Measurements from ENCODE around the gene SHKBP1. TPM values are rescaled to one million over a fixed set of nuclear protein-coding genes. Genes with fewer than 3 reads are reported as not detected.
A peak's percentile ranks its signal among the peaks of the same experiment; 100 is the strongest.

SHKBP1 gene
- total RNA-seq, 1 donor from 2014 or later, result 28.6 TPM

DNA sequence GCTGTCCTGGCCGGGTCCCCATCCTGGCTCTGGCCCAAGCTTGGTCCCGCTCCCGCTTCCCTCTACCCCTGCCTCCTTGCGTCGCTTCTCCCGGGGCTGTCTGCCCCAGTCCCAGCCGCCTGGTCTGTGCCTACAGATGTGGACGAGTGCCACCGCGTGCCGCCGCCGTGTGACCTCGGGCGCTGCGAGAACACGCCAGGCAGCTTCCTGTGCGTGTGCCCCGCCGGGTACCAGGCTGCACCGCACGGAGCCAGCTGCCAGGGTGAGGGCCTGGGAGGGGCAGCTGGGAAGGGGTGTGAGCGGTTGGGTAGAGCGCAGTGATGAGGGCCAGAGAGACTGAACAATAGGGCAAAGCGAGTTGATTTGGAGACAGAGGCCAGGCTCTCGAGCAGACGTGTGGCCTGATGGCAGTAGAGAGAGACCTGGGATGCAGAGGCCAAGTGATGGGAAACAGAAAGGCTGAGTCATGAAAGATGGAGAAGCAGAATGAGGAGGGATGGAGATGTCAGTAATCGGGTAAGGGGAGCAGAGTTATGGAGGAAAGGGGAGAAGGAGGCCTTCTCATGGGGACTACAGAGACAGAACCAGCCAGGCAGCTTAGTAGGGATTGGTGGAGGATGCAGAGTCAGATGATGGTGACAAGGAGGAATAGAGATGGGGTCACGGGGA lies 33.9 kb downstream of the SHKBP1 start:
- peak; percentile 88 for DNase-seq (ENCODE audit: low spot score)
- intact Hi-C loops (cut with DNase I), result no loop called here

GRCh38 chr19:40611096-40611495 lies 34.4 kb downstream of the SHKBP1 start:
- no peak for DNase-seq (ENCODE audit: low spot score)

DNA sequence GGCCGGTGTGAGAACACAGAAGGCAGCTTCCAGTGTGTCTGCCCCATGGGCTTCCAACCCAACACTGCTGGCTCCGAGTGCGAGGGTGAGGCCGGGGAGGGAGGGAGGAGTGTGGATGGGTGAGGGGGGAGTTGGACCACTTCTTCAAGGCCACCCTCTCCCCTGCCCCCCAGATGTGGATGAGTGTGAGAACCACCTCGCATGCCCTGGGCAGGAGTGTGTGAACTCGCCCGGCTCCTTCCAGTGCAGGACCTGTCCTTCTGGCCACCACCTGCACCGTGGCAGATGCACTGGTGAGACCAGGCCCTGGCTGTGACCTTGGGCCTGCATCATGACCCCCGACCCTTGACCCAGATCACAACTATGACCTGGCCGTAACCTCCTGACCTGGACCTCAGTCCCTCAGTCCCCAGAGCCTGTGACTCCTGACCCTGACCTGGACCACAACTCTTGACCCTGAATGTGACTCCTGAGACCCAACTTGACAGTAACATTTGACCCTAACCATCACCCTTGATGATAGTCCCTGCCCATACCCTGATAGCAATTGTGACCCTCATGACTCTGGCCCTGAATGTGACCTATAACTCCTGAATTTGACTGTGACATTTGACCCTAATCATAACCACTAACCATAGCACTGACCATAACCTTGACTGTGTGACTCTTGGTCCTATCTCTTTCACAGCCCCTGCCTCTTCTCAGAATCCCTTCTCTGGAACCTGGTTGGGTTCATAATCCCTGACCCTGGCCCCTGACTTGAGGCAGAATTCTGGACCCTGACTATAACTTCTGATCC lies 35.4 kb downstream of the SHKBP1 start:
- intact Hi-C loops (cut with DNase I), result no loop called here
- no peak for DNase-seq (ENCODE audit: low spot score)

More at GRCh38 chr19:40611096-40611495, 34.4 kb downstream of the SHKBP1 start:
- intact Hi-C loops (cut with DNase I), result no loop called here

DNA sequence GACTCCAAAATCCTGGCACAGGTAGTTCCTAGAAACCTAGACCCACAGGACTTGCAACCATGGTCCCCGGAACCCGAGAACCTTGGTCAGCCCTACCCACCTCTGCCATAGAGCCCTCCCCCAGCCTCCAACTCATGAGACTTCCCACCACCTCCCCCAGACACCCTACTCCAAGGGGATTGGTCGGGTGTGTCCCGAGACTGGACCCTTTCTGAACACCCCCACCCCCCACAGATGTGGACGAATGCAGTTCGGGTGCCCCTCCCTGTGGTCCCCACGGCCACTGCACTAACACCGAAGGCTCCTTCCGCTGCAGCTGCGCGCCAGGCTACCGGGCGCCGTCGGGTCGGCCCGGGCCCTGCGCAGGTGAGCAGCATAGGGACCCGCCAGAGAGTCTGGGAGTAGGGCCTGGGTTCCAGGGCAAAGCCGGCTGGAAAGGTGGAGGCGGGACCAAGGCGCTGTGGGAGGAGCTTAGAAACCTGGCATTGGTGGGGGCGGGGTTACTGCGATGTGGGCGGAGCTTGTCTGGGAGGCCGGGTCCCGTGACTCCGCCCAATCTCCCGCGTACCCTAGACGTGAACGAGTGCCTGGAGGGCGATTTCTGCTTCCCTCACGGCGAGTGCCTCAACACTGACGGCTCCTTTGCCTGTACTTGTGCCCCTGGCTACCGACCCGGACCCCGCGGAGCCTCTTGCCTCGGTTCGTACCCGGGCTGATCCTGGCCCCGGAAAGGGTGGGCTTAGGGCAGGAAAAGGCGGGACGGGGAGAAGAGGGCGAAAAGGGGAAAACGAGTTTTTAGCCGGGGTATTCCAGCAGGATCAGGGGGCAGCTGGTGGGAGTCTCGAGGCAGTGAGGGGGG lies 36.4 kb downstream of the SHKBP1 start:
- DNase-seq (ENCODE audit: low spot score), result no peak

DNA sequence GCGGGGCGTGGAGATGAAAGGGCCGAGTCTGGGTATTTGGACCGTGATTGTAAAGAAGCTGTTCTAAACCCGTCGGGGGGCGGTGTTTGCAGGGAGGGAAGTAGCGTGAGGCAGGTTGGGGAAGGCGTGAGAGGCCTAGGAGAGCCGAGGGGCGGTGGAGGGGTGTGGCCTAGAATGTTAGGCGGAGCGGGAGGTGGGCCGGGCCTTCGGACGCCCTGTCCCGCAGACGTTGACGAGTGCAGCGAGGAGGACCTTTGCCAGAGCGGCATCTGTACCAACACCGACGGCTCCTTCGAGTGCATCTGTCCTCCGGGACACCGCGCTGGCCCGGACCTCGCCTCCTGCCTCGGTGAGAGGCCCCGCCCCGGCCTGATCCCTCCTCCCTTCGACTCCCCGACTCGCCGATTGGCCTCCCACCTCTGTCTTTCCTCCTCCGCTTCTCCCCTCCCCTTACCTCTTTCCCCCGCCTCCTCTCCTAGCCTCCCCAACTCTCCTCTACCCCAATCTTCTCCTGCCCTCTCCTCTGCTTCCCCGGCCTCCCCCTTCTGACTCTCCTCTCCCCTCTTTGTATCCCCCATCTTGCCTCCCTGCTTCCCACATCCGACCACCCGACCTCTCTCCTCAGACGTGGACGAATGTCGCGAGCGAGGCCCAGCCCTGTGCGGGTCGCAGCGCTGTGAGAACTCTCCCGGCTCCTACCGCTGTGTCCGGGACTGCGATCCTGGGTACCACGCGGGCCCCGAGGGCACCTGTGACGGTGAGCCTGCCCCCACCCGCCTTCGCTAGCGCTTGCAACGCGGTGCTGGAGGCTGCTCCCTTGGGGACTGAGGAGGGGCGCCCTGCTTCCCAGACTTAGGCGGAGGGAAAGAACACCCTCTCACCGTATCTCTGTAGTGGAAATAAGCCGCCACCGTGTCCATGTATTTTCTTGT lies 37.3 kb downstream of the SHKBP1 start:
- DNase-seq (ENCODE audit: low spot score), result peak; percentile 85
- intact Hi-C loops (cut with DNase I), result no loop called here

More for the DNA sequence above, 36.4 kb downstream of the SHKBP1 start:
- intact Hi-C loops (cut with DNase I), result no loop called here

GRCh38 chr19:40614622-40615411 lies 38.1 kb downstream of the SHKBP1 start:
- DNase-seq (ENCODE audit: low spot score), result peak; percentile 85
- intact Hi-C loops (cut with DNase I), result no loop called here

DNA sequence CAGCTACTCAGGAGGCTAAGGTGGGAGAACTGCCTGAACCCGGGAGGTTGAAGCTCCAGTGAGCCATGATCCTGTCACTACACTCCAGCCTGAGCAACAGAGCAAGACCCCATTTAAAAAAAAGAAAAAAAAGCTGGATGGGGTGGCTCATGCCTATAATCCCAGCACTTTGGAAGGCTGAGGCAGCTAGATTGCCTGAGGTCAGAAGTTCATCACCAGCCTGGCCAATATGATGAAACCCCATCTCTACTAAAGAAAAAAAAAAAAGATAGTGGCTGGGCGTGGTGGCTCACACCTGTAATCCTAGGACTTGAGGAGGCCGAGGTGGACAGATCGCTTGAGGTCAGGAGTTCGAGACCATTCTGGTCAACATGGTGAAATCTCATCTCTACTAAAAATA lies 39.5 kb downstream of the SHKBP1 start:
- intact Hi-C loops (cut with DNase I), result no loop called here
- DNase-seq (ENCODE audit: low spot score), result no peak

- intact Hi-C loops (cut with DNase I), result no loop called here
- DNase-seq (ENCODE audit: low spot score), result no peak
Observed at GRCh38 chr19:40616941-40617340, 40.3 kb downstream of the SHKBP1 start.

GRCh38 chr19:40617961-40618360 lies 41.3 kb downstream of the SHKBP1 start:
- no peak for DNase-seq (ENCODE audit: low spot score)
- intact Hi-C loops (cut with DNase I), result no loop called here

DNA sequence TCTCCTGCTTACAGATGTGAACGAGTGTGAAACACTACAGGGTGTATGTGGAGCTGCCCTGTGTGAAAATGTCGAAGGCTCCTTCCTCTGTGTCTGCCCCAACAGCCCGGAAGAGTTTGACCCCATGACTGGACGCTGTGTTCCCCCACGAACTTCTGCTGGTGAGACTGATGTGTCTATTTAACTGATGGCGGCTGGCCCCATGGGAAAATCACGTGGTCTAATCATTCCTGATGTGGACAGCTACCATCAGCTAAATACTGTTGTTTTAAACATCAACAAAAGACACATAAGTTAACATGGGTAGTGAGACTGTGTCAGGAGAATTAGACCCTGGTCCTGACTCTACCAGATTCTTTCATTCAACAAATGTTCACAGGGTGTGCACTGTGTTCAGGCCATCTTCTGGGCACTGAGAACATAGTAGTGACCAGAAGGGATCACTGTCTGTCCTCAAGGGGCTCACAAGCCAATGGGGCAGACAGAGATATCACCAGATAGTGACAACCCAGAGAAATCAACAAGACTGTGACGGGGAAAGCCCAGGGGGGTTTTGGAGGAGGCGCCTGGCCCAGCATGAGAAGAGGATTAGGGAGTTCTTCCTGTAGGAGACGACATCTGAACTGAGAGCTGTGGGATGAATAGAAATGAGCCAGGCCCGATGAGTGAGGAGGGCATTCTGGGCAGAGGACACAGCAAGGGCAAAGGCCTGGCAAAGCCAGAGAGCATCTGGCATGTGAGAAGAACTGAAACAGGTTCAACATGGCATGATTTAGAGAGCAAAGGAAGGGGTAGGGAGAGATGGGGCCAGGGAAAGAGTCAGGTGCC lies 42.9 kb downstream of the SHKBP1 start:
- intact Hi-C loops (cut with DNase I), result no loop called here
- DNase-seq (ENCODE audit: low spot score), result no peak

- no peak for DNase-seq (ENCODE audit: low spot score)
- intact Hi-C loops (cut with DNase I), result no loop called here
Observed at GRCh38 chr19:40620161-40620485, 43.5 kb downstream of the SHKBP1 start.

DNA sequence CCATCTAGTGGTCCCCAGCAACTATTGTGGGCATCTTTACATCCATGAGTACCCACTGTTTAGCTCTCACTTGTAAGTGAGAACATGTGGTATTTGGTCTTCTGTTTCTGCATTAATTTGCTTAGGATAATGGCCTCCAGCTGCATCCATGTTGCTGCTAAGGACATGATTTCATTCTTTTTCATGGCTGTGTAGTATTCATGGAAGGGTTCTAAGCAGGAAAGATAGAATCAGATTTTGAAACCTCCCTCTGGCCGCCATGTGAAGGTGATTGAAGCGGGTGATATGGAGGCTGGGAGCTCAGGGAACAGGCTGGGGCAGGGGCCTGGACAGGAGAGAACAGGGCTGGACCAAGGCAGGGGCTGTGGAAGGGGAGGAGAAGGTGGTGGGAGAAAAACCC lies 44.6 kb downstream of the SHKBP1 start:
- intact Hi-C loops (cut with DNase I), result no loop called here
- no peak for DNase-seq (ENCODE audit: low spot score)

- DNase-seq (ENCODE audit: low spot score), result no peak
- intact Hi-C loops (cut with DNase I), result no loop called here
Observed at GRCh38 chr19:40621966-40622772, 45.5 kb downstream of the SHKBP1 start.

GRCh38 chr19:40622773-40623075 lies 46.1 kb downstream of the SHKBP1 start:
- DNase-seq (ENCODE audit: low spot score), result no peak

GRCh38 chr19:40623403-40624251 lies 47.0 kb downstream of the SHKBP1 start:
- DNase-seq (ENCODE audit: low spot score), result no peak
- intact Hi-C loops (cut with DNase I), result no loop called here

More at GRCh38 chr19:40622773-40623075, 46.1 kb downstream of the SHKBP1 start:
- intact Hi-C loops (cut with DNase I), result no loop called here

Data from cardiac septum (tissue), 1 donor.